HCT116 (cell line): Measurements from ENCODE around the gene ATXN7L2. TPM values are rescaled to one million over a fixed set of nuclear protein-coding genes. Genes with fewer than 3 reads are reported as not detected.

Experiments used
- ATAC-seq: fragments of 200-7000 bp; cut with Tn5 transposase; 2 replicates; pipeline ENCODE4 v1.9.1; 2020; ENCODE audit warnings: mild to moderate bottlenecking, moderate library complexity
- BruUV-seq: library from RNA; stranded (reverse); fragments of 400-500 nt; replicated peaks from 2 replicates; lab custom pipeline; 2021; lab: Mats Ljungman, UMichigan
- CTCF ChIA-PET: fragments of 300-600 bp; sonication (Branson Sonifier 250); formaldehyde crosslinking; loops from one replicate; lab custom pipeline; 2021; ENCODE audit warnings: antibody characterized with exemption; lab: Charles Lee
- POLR2A ChIA-PET: fragments of 300-600, 350-600 bp; sonication (Branson Sonifier 250); formaldehyde crosslinking; loops from one replicate; lab custom pipeline; 2021; ENCODE audit warnings: antibody characterized with exemption; lab: Charles Lee
- RAD21 ChIA-PET, 2 experiments: fragments of 300-600 bp; sonication (Branson Sonifier 250); formaldehyde crosslinking; loops; one replicate each; lab custom pipeline; 2023; ENCODE audit warnings: low total read pairs in 2 of 2; ENCODE audit not compliant: uncharacterized antibody in 2 of 2, unreplicated experiment in 2 of 2, low non-redundant PET in 1 of 2; lab: Charles Lee
- DNase-seq: peaks from one replicate; pipeline ENCODE4 v3.0.0-alpha.2; 2010; ENCODE audit warnings: low read depth, low spot score
- H2AFZ ChIP-seq: fragments of 200-600 bp; shearing (Covaris generic), sonication (generic); 2 replicates; pipeline ENCODE4 v1.6.1; 2017; ENCODE audit warnings: low read depth, mixed run types, mixed read lengths, antibody characterized with exemption, low read length; ENCODE audit not compliant: poor library complexity, severe bottlenecking
- H3K27ac ChIP-seq: 2 replicates; pipeline ENCODE4 v1.5.1; 2012; ENCODE audit warnings: low read depth, low read length
- H3K27me3 ChIP-seq: fragments of 200-600 bp; sonication (generic); 2 replicates; pipeline ENCODE4 v1.6.1; 2016; ENCODE audit warnings: mixed run types, low read length, mixed read lengths; ENCODE audit not compliant: insufficient read depth
- H3K36me3 ChIP-seq, 2 experiments: fragments of 200-500 bp in 1 of 2; fragments of 200-600 bp in 1 of 2; sonication (Bioruptor generic) in 1 of 2; sonication (generic) in 1 of 2; 2 replicates each; pipeline versions ENCODE4 v1.5.1 to v1.6.1; 2014 to 2016; ENCODE audit warnings: low read length in 2 of 2, inconsistent platforms in 1 of 2, mixed read lengths in 1 of 2, mixed run types in 1 of 2; ENCODE audit not compliant: insufficient read depth in 2 of 2, control insufficient read depth in 1 of 2
- H3K4me1 ChIP-seq, 2 experiments: fragments of 200-600 bp in 1 of 2; sonication (generic) in 1 of 2; 2 replicates each; pipeline versions ENCODE4 v1.5.1 to v1.6.1; 2012 to 2017; ENCODE audit warnings: low read length in 2 of 2, inconsistent platforms in 1 of 2, mild to moderate bottlenecking in 1 of 2, mixed read lengths in 1 of 2, mixed run types in 1 of 2, moderate library complexity in 1 of 2; ENCODE audit not compliant: insufficient read depth in 2 of 2, control insufficient read depth in 1 of 2
- H3K4me2 ChIP-seq: fragments of 200-600 bp; sonication (generic); 2 replicates; pipeline ENCODE4 v1.6.1; 2017; ENCODE audit warnings: mixed run types, low read length, mixed read lengths
- H3K4me3 ChIP-seq, 2 experiments: fragments of 200-600 bp in 1 of 2; sonication (generic) in 1 of 2; replicated peaks in 1 of 2; 2 replicates each; pipeline ENCODE4 v1.5.1; 2011 to 2016; ENCODE audit warnings: low read length in 2 of 2, control low read depth in 1 of 2, low read depth in 1 of 2, mild to moderate bottlenecking in 1 of 2, mixed read lengths in 1 of 2, mixed run types in 1 of 2
- H3K79me2 ChIP-seq: fragments of 200-600 bp; sonication (generic); 2 replicates; pipeline ENCODE4 v1.6.1; 2017; ENCODE audit warnings: mild to moderate bottlenecking, mixed run types, low read length, moderate library complexity, mixed read lengths; ENCODE audit not compliant: insufficient read depth
- H3K9ac ChIP-seq: fragments of 200-600 bp; sonication (generic); 2 replicates; pipeline ENCODE4 v1.6.1; 2016; ENCODE audit warnings: low read length, mixed read lengths
- H3K9me2 ChIP-seq: fragments of 200-600 bp; sonication (generic), shearing (Covaris generic); 2 replicates; pipeline ENCODE4 v1.6.1; 2017; ENCODE audit warnings: mixed run types, mild to moderate bottlenecking, moderate library complexity; ENCODE audit not compliant: insufficient read depth
- H3K9me3 ChIP-seq, 2 experiments: fragments of 200-500 bp in 1 of 2; fragments of 200-600 bp in 1 of 2; sonication (Bioruptor generic) in 1 of 2; sonication (generic) in 1 of 2; 2 replicates each; pipeline ENCODE4 v1.6.1; 2014 to 2017; ENCODE audit warnings: low read length in 2 of 2, mixed read lengths in 2 of 2, inconsistent platforms in 1 of 2, low read depth in 1 of 2, mild to moderate bottlenecking in 1 of 2, mixed run types in 1 of 2, moderate library complexity in 1 of 2; ENCODE audit not compliant: control insufficient read depth in 1 of 2, insufficient read depth in 1 of 2
- H4K20me1 ChIP-seq: fragments of 200-600 bp; sonication (generic), shearing (Covaris generic); 2 replicates; pipeline ENCODE4 v1.6.1; 2017; ENCODE audit warnings: mixed run types, mild to moderate bottlenecking, moderate library complexity; ENCODE audit not compliant: insufficient read depth
- EGR1 ChIP-seq: IDR thresholded peaks from 2 replicates; pipeline ENCODE4 v1.6.1; 2012; ENCODE audit warnings: low read depth
- POLR2AphosphoS5 ChIP-seq: IDR thresholded peaks from 2 replicates; pipeline ENCODE4 v1.6.1; 2011; ENCODE audit warnings: mild to moderate bottlenecking, low read depth, low read length, moderate library complexity
- SIN3A ChIP-seq: IDR thresholded peaks from 2 replicates; pipeline ENCODE4 v1.6.1; 2012; ENCODE audit warnings: low read depth
- ZNF274 ChIP-seq: fragments of 200-500 bp; sonication (Bioruptor generic); IDR thresholded peaks from 2 replicates; pipeline ENCODE4 v1.6.1; 2014; ENCODE audit warnings: mild to moderate bottlenecking, low read depth, low read length, inconsistent platforms
- intact Hi-C: fragments of 100-400 bp; cut with micrococcal nuclease; formaldehyde crosslinking; loops from 2 replicates; pipeline ENCODE4 v1.10.0; 2022
- total RNA-seq: library from RNA; stranded (reverse); gene quantifications from one replicate; pipeline ENCODE4 v1.2.1, GENCODE V29; 2021; ENCODE audit not compliant: unreplicated experiment
- TF ChIP-seq, protein P1 (sequence below): IDR thresholded peaks from 2 replicates; pipeline ENCODE4 v1.6.1; 2011; ENCODE audit warnings: mild to moderate bottlenecking, low read length, moderate library complexity; ENCODE audit not compliant: insufficient replicate concordance; ENCODE audit errors: extremely low read depth

ATXN7L2 gene
- total RNA-seq, 1 experiment from 2014 or later = 7.2 TPM

DNA sequence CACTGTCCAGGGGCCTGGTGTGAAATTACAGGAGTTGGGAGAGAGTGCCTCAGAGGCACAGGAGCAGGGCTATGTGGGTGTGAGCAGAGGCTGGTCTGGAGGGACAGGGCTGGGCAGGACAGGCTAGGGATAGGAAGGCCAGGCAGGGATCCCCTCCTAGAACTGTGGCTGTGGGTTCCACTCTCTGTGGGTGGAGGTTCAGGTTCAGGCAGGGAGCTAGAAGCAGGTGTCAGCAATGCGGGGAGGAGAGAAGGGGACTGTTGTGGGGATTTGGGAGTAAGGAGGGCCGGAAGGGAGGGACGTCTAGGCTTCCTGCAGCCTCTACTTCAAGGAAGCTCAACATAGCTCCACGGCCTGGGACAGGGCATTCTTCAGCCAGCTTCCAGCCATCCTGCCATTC lies 47.7 kb downstream of the ATXN7L2 start:
- no peak overlapping the region for H3K4me3 ChIP-seq
- RAD21 ChIA-PET = interaction anchor here (0.9 to 2.1 kb wide), 3 partner anchors 37 to 41 kb away, joined by 5 to 17 read pairs (median 5); partner anchors contain the start of gene CYB561D1 (in 1 of the 2)
- H3K9me2 ChIP-seq = no peaks in the 10 kb centered on the region
- ATAC-seq (no peak), DNase-seq (no peak)
- BruUV-seq = no TSS peak
- POLR2A ChIA-PET = interaction anchor here (1.1 kb wide), 1 partner anchor 41 kb away, joined by 3 read pairs; no protein-coding TSS in a partner anchor
- H3K9me3 ChIP-seq = no peaks in the 10 kb centered on the region
- intact Hi-C loops = loop anchor here (5.0 to 10.0 kb wide), 2 partner anchors 134 to 327 kb away; partner anchors contain the start of gene SORT1
- H3K4me2 ChIP-seq = no peak overlapping the region
- no peak overlapping the region for H2AFZ ChIP-seq
- H3K36me3 ChIP-seq = no peaks in the 10 kb centered on the region
- H4K20me1 ChIP-seq = no peaks in the 10 kb centered on the region
- CTCF ChIA-PET = interaction anchor here (0.8 to 6.4 kb wide), 12 partner anchors 12 to 291 kb away, joined by 3 to 146 read pairs (median 8); partner anchors contain the start of genes AMIGO1, CYB561D1, PSRC1 and SORT1
- no peaks in the 10 kb centered on the region for H3K79me2 ChIP-seq
- no peaks in the 10 kb centered on the region; the same call in 1 of the 2 replicates for H3K27me3 ChIP-seq
- TF ChIP-seq SIN3A (no peak), ZNF274 (no peak), EGR1 (no peak), POLR2AphosphoS5 (no peak)
- TF ChIP-seq, protein P1, sequence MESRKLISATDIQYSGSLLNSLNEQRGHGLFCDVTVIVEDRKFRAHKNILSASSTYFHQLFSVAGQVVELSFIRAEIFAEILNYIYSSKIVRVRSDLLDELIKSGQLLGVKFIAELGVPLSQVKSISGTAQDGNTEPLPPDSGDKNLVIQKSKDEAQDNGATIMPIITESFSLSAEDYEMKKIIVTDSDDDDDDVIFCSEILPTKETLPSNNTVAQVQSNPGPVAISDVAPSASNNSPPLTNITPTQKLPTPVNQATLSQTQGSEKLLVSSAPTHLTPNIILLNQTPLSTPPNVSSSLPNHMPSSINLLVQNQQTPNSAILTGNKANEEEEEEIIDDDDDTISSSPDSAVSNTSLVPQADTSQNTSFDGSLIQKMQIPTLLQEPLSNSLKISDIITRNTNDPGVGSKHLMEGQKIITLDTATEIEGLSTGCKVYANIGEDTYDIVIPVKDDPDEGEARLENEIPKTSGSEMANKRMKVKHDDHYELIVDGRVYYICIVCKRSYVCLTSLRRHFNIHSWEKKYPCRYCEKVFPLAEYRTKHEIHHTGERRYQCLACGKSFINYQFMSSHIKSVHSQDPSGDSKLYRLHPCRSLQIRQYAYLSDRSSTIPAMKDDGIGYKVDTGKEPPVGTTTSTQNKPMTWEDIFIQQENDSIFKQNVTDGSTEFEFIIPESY = no peak
- TF ChIP-seq, all 23 proteins: peak for 0
- Histone ChIP-seq H3K9ac (no peak overlapping the region), H3K27ac (no peak overlapping the region), H3K4me1 (peaks cover 4 to 14% of the 10 kb centered on the region in 2 experiments; a peak in 3 of 4 replicates)
